Neural crest cell (in vitro differentiated cells): ENCODE data around the gene TMEM125. TPM values are rescaled to one million over a fixed set of nuclear protein-coding genes. Genes with fewer than 3 reads are reported as not detected.

Experiments
- DNase-seq: peaks from one replicate; pipeline ENCODE4 v3.0.0; 2021; ENCODE audit warnings: low read depth, mixed read lengths, low spot score
- H3K27ac Mint-ChIP-seq: one replicate; pipeline ENCODE4 v1.8.0; 2021; ENCODE audit warnings: mild to moderate bottlenecking, mixed read lengths; ENCODE audit not compliant: unreplicated experiment
- H3K27me3 Mint-ChIP-seq: 2 replicates; pipeline ENCODE4 v1.8.0; 2021; ENCODE audit warnings: low read depth, mild to moderate bottlenecking, mixed read lengths
- H3K36me3 Mint-ChIP-seq: 2 replicates; pipeline ENCODE4 v1.8.0; 2021; ENCODE audit warnings: low read depth, mild to moderate bottlenecking, mixed read lengths
- H3K4me1 Mint-ChIP-seq: 2 replicates; pipeline ENCODE4 v1.8.0; 2021; ENCODE audit warnings: mixed read lengths
- H3K4me3 Mint-ChIP-seq: one replicate; pipeline ENCODE4 v1.8.0; 2021; ENCODE audit warnings: mild to moderate bottlenecking, mixed read lengths
- H3K9me3 Mint-ChIP-seq: 2 replicates; pipeline ENCODE4 v1.8.0; 2021; ENCODE audit warnings: mixed read lengths
- CTCF ChIP-seq: fragments of 200-600 bp; sonication (generic); conservative IDR thresholded peaks from 2 replicates; pipeline ENCODE4 v1.5.0; 2021; ENCODE audit warnings: antibody characterized with exemption, mild to moderate bottlenecking
- total RNA-seq: library from RNA; stranded (reverse); gene quantifications from 2 replicates; pipeline ENCODE4 v1.2.1, GENCODE V29; 2021

The TMEM125 gene
- total RNA-seq, 1 donor from 2014 or later = 0.14 TPM

- H3K4me3 Mint-ChIP-seq = no peak overlapping the region
- H3K9me3 Mint-ChIP-seq = peaks cover 21% of the 10 kb centered on the region
- no peaks in the 10 kb centered on the region for H3K27me3 Mint-ChIP-seq
- TF ChIP-seq CTCF = no peak
- peaks cover 9% of the 10 kb centered on the region for H3K36me3 Mint-ChIP-seq
- H3K4me1 Mint-ChIP-seq = peaks cover 5% of the 10 kb centered on the region
- DNase-seq = no peak
- no peak overlapping the region for H3K27ac Mint-ChIP-seq
Observed at GRCh38 chr1:43247256-43247921, 22.4 kb upstream of the TMEM125 start.

GRCh38 chr1:43250351-43250761, 19.4 kb upstream of the TMEM125 start:
- H3K9me3 Mint-ChIP-seq = peaks cover 26% of the 10 kb centered on the region
- H3K4me3 Mint-ChIP-seq = no peak overlapping the region
- peaks cover 16% of the 10 kb centered on the region for H3K27me3 Mint-ChIP-seq
- DNase-seq = no peak
- no peak overlapping the region for H3K27ac Mint-ChIP-seq
- peaks cover 9% of the 10 kb centered on the region for H3K36me3 Mint-ChIP-seq
- TF ChIP-seq CTCF = no peak
- H3K4me1 Mint-ChIP-seq = no peaks in the 10 kb centered on the region

DNA sequence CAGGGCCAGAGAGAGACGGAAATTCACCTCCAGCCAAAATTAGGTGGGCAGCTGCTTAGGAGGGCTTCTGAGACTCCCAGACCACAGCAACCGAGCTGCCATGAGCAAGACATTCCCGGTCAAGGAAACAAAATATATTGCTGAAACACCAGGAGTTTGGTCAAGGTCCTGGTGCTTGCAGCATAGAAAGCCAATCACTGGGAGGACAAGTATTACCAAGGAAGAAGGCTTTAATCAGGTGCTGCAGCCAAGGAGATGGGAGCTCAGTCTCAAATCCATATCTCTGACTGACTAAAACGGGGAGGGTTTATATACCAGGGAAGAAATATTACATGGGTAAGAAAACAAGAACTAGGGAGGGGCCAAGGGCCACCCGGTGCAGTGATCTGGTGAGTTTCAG, 18.8 kb upstream of the TMEM125 start:
- Mint-ChIP-seq H3K36me3 (peaks cover 9% of the 10 kb centered on the region), H3K4me3 (no peak overlapping the region), H3K27me3 (peaks cover 16% of the 10 kb centered on the region), H3K4me1 (no peaks in the 10 kb centered on the region), H3K27ac (no peak overlapping the region), H3K9me3 (peaks cover 23% of the 10 kb centered on the region)
- no peak for DNase-seq
- no peak for TF ChIP-seq CTCF

- no peaks in the 10 kb centered on the region for H3K4me1 Mint-ChIP-seq
- H3K4me3 Mint-ChIP-seq = no peak overlapping the region
- no peak for TF ChIP-seq CTCF
- no peak for DNase-seq
- H3K36me3 Mint-ChIP-seq = peaks cover 3% of the 10 kb centered on the region
- peaks cover 16% of the 10 kb centered on the region for H3K27me3 Mint-ChIP-seq
- peaks cover 17% of the 10 kb centered on the region for H3K9me3 Mint-ChIP-seq
- no peak overlapping the region for H3K27ac Mint-ChIP-seq
Observed at GRCh38 chr1:43252225-43252624, 17.6 kb upstream of the TMEM125 start.

GRCh38 chr1:43253173-43253572, 16.6 kb upstream of the TMEM125 start:
- Mint-ChIP-seq H3K27ac (no peak overlapping the region), H3K36me3 (peaks cover 5% of the 10 kb centered on the region), H3K4me1 (no peaks in the 10 kb centered on the region), H3K27me3 (peaks cover 16% of the 10 kb centered on the region), H3K4me3 (no peak overlapping the region), H3K9me3 (peaks cover 16% of the 10 kb centered on the region)
- DNase-seq = no peak
- TF ChIP-seq CTCF = no peak
